Measurements from ENCODE around the gene SLC25A21. TPM values are rescaled to one million over a fixed set of nuclear protein-coding genes. Genes with fewer than 3 reads are reported as not detected.

Gene SLC25A21
- total RNA-seq, 2 experiments from 2014 or later: not detected

- ChIA-PET CTCF (no interaction called here), POLR2A (no interaction called here)
- Histone ChIP-seq H3K4me1 (ENCODE audit: insufficient read depth, low read length) (no peaks in the 10 kb centered on the region), H3K9me3 (ENCODE audit: control insufficient read depth in 1 of 2, insufficient read depth in 1 of 2, low read length in 2 of 2) (no peaks in the 10 kb centered on the region), H3K27ac (ENCODE audit: low read depth in 1 of 2, low read length in 2 of 2) (no peak overlapping the region), H3K36me3 (ENCODE audit: insufficient read depth, low read length) (no peaks in the 10 kb centered on the region), H3K27me3 (ENCODE audit: control insufficient read depth in 1 of 2, insufficient read depth in 2 of 2, low read length in 2 of 2) (no peaks in the 10 kb centered on the region), H3K4me3 (ENCODE audit: low read length) (no peak overlapping the region)
- Mint-ChIP-seq H3K27ac (no peak overlapping the region), H3K4me3 (no peak overlapping the region), H3K36me3 (ENCODE audit: low read depth) (no peaks in the 10 kb centered on the region), H3K9me3 (peaks cover 2% of the 10 kb centered on the region), H3K27me3 (peaks cover 3% of the 10 kb centered on the region), H3K4me1 (ENCODE audit: low read depth) (no peaks in the 10 kb centered on the region)
- DNase-seq (no peak), ATAC-seq (ENCODE audit: poor library complexity) (no peak)
- TF ChIP-seq CTCF (IDR thresholded peaks at IDR 0.05): no peak
- intact Hi-C loops (cut with DNase I, micrococcal nuclease): no loop called here
Measured at GRCh38 chr14:36719823-36720222, 452.6 kb downstream of the SLC25A21 start.

- Histone ChIP-seq H3K9me3 (ENCODE audit: control insufficient read depth in 1 of 2, insufficient read depth in 1 of 2, low read length in 2 of 2) (no peaks in the 10 kb centered on the region), H3K4me1 (ENCODE audit: insufficient read depth, low read length) (no peaks in the 10 kb centered on the region), H3K4me3 (ENCODE audit: low read length) (no peak overlapping the region), H3K27me3 (ENCODE audit: control insufficient read depth in 1 of 2, insufficient read depth in 2 of 2, low read length in 2 of 2) (no peaks in the 10 kb centered on the region), H3K27ac (ENCODE audit: low read depth in 1 of 2, low read length in 2 of 2) (no peak overlapping the region), H3K36me3 (ENCODE audit: insufficient read depth, low read length) (no peaks in the 10 kb centered on the region)
- Mint-ChIP-seq H3K4me3 (no peak overlapping the region), H3K9me3 (peaks cover 2% of the 10 kb centered on the region), H3K27ac (no peak overlapping the region), H3K4me1 (ENCODE audit: low read depth) (no peaks in the 10 kb centered on the region), H3K27me3 (peaks cover 3% of the 10 kb centered on the region), H3K36me3 (ENCODE audit: low read depth) (no peaks in the 10 kb centered on the region)
- ATAC-seq (ENCODE audit: poor library complexity) (no peak), DNase-seq (no peak)
- ChIA-PET POLR2A (no interaction called here), CTCF (no interaction called here)
- intact Hi-C loops (cut with DNase I, micrococcal nuclease): no loop called here
- TF ChIP-seq CTCF (IDR thresholded peaks at IDR 0.05): no peak
Measured at GRCh38 chr14:36718216-36718615, 454.2 kb downstream of the SLC25A21 start.

- intact Hi-C loops (cut with DNase I, micrococcal nuclease): no loop called here
Measured at GRCh38 chr14:36717363-36717762, 455.0 kb downstream of the SLC25A21 start.

More at GRCh38 chr14:36717363-36717762, 455.0 kb downstream of the SLC25A21 start:
- no peak overlapping the region for H3K4me3 ChIP-seq (ENCODE audit: low read length)
- no peak for TF ChIP-seq CTCF (IDR thresholded peaks at IDR 0.05)
- ChIA-PET CTCF (no interaction called here), POLR2A (no interaction called here)
- Mint-ChIP-seq H3K4me1 (ENCODE audit: low read depth) (no peaks in the 10 kb centered on the region), H3K4me3 (no peak overlapping the region), H3K36me3 (ENCODE audit: low read depth) (no peaks in the 10 kb centered on the region), H3K27ac (no peak overlapping the region), H3K9me3 (peaks cover 2% of the 10 kb centered on the region), H3K27me3 (no peaks in the 10 kb centered on the region)
- H3K9me3 ChIP-seq (ENCODE audit: control insufficient read depth in 1 of 2, insufficient read depth in 1 of 2, low read length in 2 of 2): no peaks in the 10 kb centered on the region
- H3K27ac ChIP-seq (ENCODE audit: low read depth in 1 of 2, low read length in 2 of 2): no peak overlapping the region
- DNase-seq (no peak), ATAC-seq (ENCODE audit: poor library complexity) (no peak)
- H3K4me1 ChIP-seq (ENCODE audit: insufficient read depth, low read length): no peaks in the 10 kb centered on the region
- no peaks in the 10 kb centered on the region for H3K27me3 ChIP-seq (ENCODE audit: control insufficient read depth in 1 of 2, insufficient read depth in 2 of 2, low read length in 2 of 2)
- H3K36me3 ChIP-seq (ENCODE audit: insufficient read depth, low read length): no peaks in the 10 kb centered on the region

All from CD4-positive, alpha-beta T cell (primary cell).